GM23338 (cell line): ENCODE data around the gene CFAP74. TPM values are rescaled to one million over a fixed set of nuclear protein-coding genes. Genes with fewer than 3 reads are reported as not detected.
A peak's percentile ranks its signal among the peaks of the same experiment; 100 is the strongest.

Source experiments
- ATAC-seq: fragments of 200-7000 bp; cut with Tn5 transposase; 3 replicates; pipeline ENCODE4 v1.9.1; 2020
- DNase-seq: peaks from one replicate; pipeline ENCODE4 v3.0.0-alpha.2; 2015; ENCODE audit warnings: low spot score
- H2AFZ ChIP-seq: fragments of 200-600 bp; sonication (generic); 2 replicates; pipeline ENCODE4 v1.8.0; 2016; ENCODE audit warnings: antibody characterized with exemption, mild to moderate bottlenecking, moderate library complexity
- H3F3A ChIP-seq: fragments of 200-600 bp; sonication (generic); replicated peaks from 2 replicates; pipeline ENCODE4 v1.8.0; 2017; ENCODE audit warnings: antibody characterized with exemption, mixed run types, low read depth
- H3K27ac ChIP-seq: fragments of 200-600 bp; sonication (generic); 2 replicates; pipeline ENCODE4 v1.6.1; 2016; ENCODE audit warnings: low read depth
- H3K27me3 ChIP-seq: fragments of 200-600 bp; sonication (generic); 2 replicates; pipeline ENCODE4 v1.8.0; 2016; ENCODE audit warnings: mild to moderate bottlenecking, mixed run types, moderate library complexity; ENCODE audit not compliant: insufficient read depth
- H3K36me3 ChIP-seq: fragments of 200-600 bp; sonication (generic); 2 replicates; pipeline ENCODE4 v1.8.0; 2016; ENCODE audit warnings: mild to moderate bottlenecking; ENCODE audit not compliant: insufficient read depth
- H3K4me1 ChIP-seq: fragments of 200-600 bp; sonication (generic); 2 replicates; pipeline ENCODE4 v1.8.0; 2016; ENCODE audit warnings: mild to moderate bottlenecking, moderate library complexity; ENCODE audit not compliant: insufficient read depth
- H3K4me2 ChIP-seq: fragments of 200-600 bp; sonication (generic); 2 replicates; pipeline ENCODE4 v1.7.1; 2017; ENCODE audit warnings: mixed run types
- H3K4me3 ChIP-seq: fragments of 200-600 bp; sonication (generic); 2 replicates; pipeline ENCODE4 v1.6.1; 2016; ENCODE audit warnings: mixed run types
- H3K79me2 ChIP-seq: fragments of 200-600 bp; sonication (generic); replicated peaks from 2 replicates; pipeline ENCODE4 v1.8.0; 2017; ENCODE audit warnings: mild to moderate bottlenecking; ENCODE audit not compliant: insufficient read depth
- H3K9me2 ChIP-seq: fragments of 200-600 bp; sonication (generic); 2 replicates; pipeline ENCODE4 v1.8.0; 2017; ENCODE audit not compliant: insufficient read depth
- H4K20me1 ChIP-seq: fragments of 200-600 bp; sonication (generic); replicated peaks from 2 replicates; pipeline ENCODE4 v1.8.0; 2017; ENCODE audit warnings: mild to moderate bottlenecking; ENCODE audit not compliant: insufficient read depth
- H3K27ac Mint-ChIP-seq: 2 replicates; pipeline ENCODE4 v1.8.0; 2020; ENCODE audit warnings: inconsistent platforms, mild to moderate bottlenecking, moderate library complexity, mixed read lengths
- H3K27me3 Mint-ChIP-seq: 3 replicates; pipeline ENCODE4 v1.8.0; 2022; ENCODE audit warnings: low read depth, mild to moderate bottlenecking, moderate library complexity, mixed read lengths, inconsistent platforms; ENCODE audit not compliant: insufficient read depth, poor library complexity
- H3K36me3 Mint-ChIP-seq: 3 replicates; pipeline ENCODE4 v1.8.0; 2021; ENCODE audit warnings: low read depth, mild to moderate bottlenecking, inconsistent platforms, moderate library complexity, mixed read lengths
- H3K4me1 Mint-ChIP-seq: 3 replicates; pipeline ENCODE4 v1.8.0; 2020; ENCODE audit warnings: mild to moderate bottlenecking, inconsistent platforms, mixed read lengths
- H3K4me3 Mint-ChIP-seq: 3 replicates; pipeline ENCODE4 v1.8.0; 2021; ENCODE audit warnings: moderate library complexity, mild to moderate bottlenecking, inconsistent platforms, mixed read lengths
- H3K9me3 Mint-ChIP-seq: 3 replicates; pipeline ENCODE4 v1.8.0; 2020; ENCODE audit warnings: moderate library complexity, mild to moderate bottlenecking, inconsistent platforms, mixed read lengths
- CREB1 ChIP-seq: fragments of 250-450 bp; sonication (Bioruptor Pico); IDR thresholded peaks from 2 replicates; pipeline ENCODE4 v1.5.0; 2020; ENCODE audit warnings: low read depth, mild to moderate bottlenecking, moderate library complexity
- EZH2 ChIP-seq: fragments of 200-600 bp; sonication (generic); IDR thresholded peaks from one replicate; pipeline ENCODE4 v1.8.0; 2017; ENCODE audit warnings: antibody characterized with exemption, mild to moderate bottlenecking, low read depth; ENCODE audit not compliant: unreplicated experiment
- EZH2phosphoT487 ChIP-seq: fragments of 200-600 bp; sonication (generic); IDR thresholded peaks from one replicate; pipeline ENCODE4 v1.8.1; 2018; ENCODE audit warnings: antibody characterized with exemption; ENCODE audit not compliant: unreplicated experiment
- NANOG ChIP-seq: IDR thresholded peaks from 2 replicates; pipeline ENCODE4 v1.6.1; 2016; ENCODE audit warnings: antibody characterized with exemption, borderline replicate concordance
- REST ChIP-seq: IDR thresholded peaks from one replicate; pipeline ENCODE4 v1.6.1; 2018; ENCODE audit warnings: antibody characterized with exemption; ENCODE audit not compliant: unreplicated experiment
- ZNF114 ChIP-seq: fragments of 250-450 bp; sonication (Bioruptor Pico); IDR thresholded peaks from 2 replicates; pipeline ENCODE4 v1.5.0; 2020; ENCODE audit warnings: mild to moderate bottlenecking, moderate library complexity
- ZNF331 ChIP-seq: fragments of 250-450 bp; sonication (Bioruptor Pico); IDR thresholded peaks from 2 replicates; pipeline ENCODE4 v1.5.0; 2020; ENCODE audit warnings: low read depth, mild to moderate bottlenecking, moderate library complexity
- ZNF462 ChIP-seq: fragments of 250-450 bp; sonication (Bioruptor Pico); IDR thresholded peaks from 2 replicates; pipeline ENCODE4 v1.5.0; 2020; ENCODE audit warnings: mild to moderate bottlenecking, moderate library complexity
- polyA plus RNA-seq: library from polyadenylated mRNA; unstranded; fragments of >200 nt; fragmentation: Nextera tagmentation; extraction: Ambion mirVana; gene quantifications from 2 replicates; pipeline ENCODE4 v1.2.1, GENCODE V29; 2016
- total RNA-seq: library from RNA; depleted of rRNA; stranded (reverse); fragments of >200 nt; shearing (Covaris generic); gene quantifications from 2 replicates; pipeline ENCODE4 v1.2.3, GENCODE V29; 2014

CFAP74 gene
- total and polyA plus RNA-seq, 2 experiments from 2014 or later: 0.21 TPM; not detected in 1

- Histone ChIP-seq H2AFZ (no peak overlapping the region), H3K79me2 (no peaks in the 10 kb centered on the region), H4K20me1 (no peaks in the 10 kb centered on the region), H3K4me1 (no peaks in the 10 kb centered on the region), H3K27ac (no peak overlapping the region), H3F3A (peaks cover 10% of the 10 kb centered on the region), H3K4me3 (no peak overlapping the region), H3K36me3 (no peaks in the 10 kb centered on the region), H3K9me2 (no peaks in the 10 kb centered on the region), H3K4me2 (no peak overlapping the region), H3K27me3 (no peaks in the 10 kb centered on the region)
- Mint-ChIP-seq H3K4me1 (no peaks in the 10 kb centered on the region), H3K27ac (no peak overlapping the region; the same call in 1 of the 2 replicates), H3K4me3 (no peak overlapping the region; the same call in 2 of the 3 replicates), H3K36me3 (no peaks in the 10 kb centered on the region; the same call in 1 of the 3 replicates), H3K27me3 (peaks cover 21% of the 10 kb centered on the region), H3K9me3 (peaks cover 29% of the 10 kb centered on the region)
- TF ChIP-seq CREB1 (CRISPR knock-in tag) (no peak), ZNF331 (CRISPR knock-in tag) (no peak), NANOG (no peak)
- no peak for ATAC-seq
- DNase-seq: no peak
Measured at GRCh38 chr1:1975535-1975934, 28.1 kb downstream of the CFAP74 start.

GRCh38 chr1:1974834-1975233, 28.8 kb downstream of the CFAP74 start:
- Mint-ChIP-seq H3K4me1 (no peaks in the 10 kb centered on the region), H3K27ac (no peak overlapping the region), H3K36me3 (no peaks in the 10 kb centered on the region; the same call in 1 of the 3 replicates), H3K4me3 (no peak overlapping the region; the same call in 2 of the 3 replicates), H3K27me3 (peaks cover 21% of the 10 kb centered on the region), H3K9me3 (peaks cover 29% of the 10 kb centered on the region)
- H4K20me1 ChIP-seq: no peaks in the 10 kb centered on the region
- no peaks in the 10 kb centered on the region for H3K4me1 ChIP-seq
- H3K4me2 ChIP-seq: no peak overlapping the region
- TF ChIP-seq ZNF331 (CRISPR knock-in tag): no peak
- peak; percentile 57 for TF ChIP-seq REST
- TF ChIP-seq NANOG: no peak
- TF ChIP-seq ZNF114 (CRISPR knock-in tag): no peak
- TF ChIP-seq EZH2: no peak
- no peak for TF ChIP-seq EZH2phosphoT487
- no peak for TF ChIP-seq ZNF462 (CRISPR knock-in tag)
- H3K27me3 ChIP-seq: no peaks in the 10 kb centered on the region
- H3K79me2 ChIP-seq: no peaks in the 10 kb centered on the region
- no peaks in the 10 kb centered on the region for H3K36me3 ChIP-seq
- peak; percentile 69 for ATAC-seq
- no peaks in the 10 kb centered on the region for H3K9me2 ChIP-seq
- no peak overlapping the region for H2AFZ ChIP-seq
- DNase-seq: peak; percentile 47
- H3F3A ChIP-seq: peaks cover 12% of the 10 kb centered on the region
- no peak overlapping the region for H3K27ac ChIP-seq
- no peak overlapping the region for H3K4me3 ChIP-seq
